Measurements from ENCODE around the gene DVL1.
A peak's percentile ranks its signal among the peaks of the same experiment; 100 is the strongest.

Gene DVL1

GRCh38 chr1:1295154-1295923 is 53.9 kb downstream of the DVL1 start:
- DNase-seq: no peak

GRCh38 chr1:1294250-1294890 is 54.8 kb downstream of the DVL1 start:
- no peak for DNase-seq

- no peak for DNase-seq
Observed at GRCh38 chr1:1293263-1294249, 55.7 kb downstream of the DVL1 start.

GRCh38 chr1:1292851-1293250 is 56.4 kb downstream of the DVL1 start:
- DNase-seq: no peak

GRCh38 chr1:1292442-1292779 is 56.8 kb downstream of the DVL1 start:
- no peak for DNase-seq

GRCh38 chr1:1291548-1292441 is 57.4 kb downstream of the DVL1 start:
- DNase-seq: peak; percentile 52

- DNase-seq: no peak
Observed at GRCh38 chr1:1291023-1291528, 58.1 kb downstream of the DVL1 start.

- peak; percentile 43 for DNase-seq
Observed at GRCh38 chr1:1290238-1290731, 58.9 kb downstream of the DVL1 start.

GRCh38 chr1:1287288-1288110 is 61.7 kb downstream of the DVL1 start:
- DNase-seq: no peak

GRCh38 chr1:1286313-1287261 is 62.6 kb downstream of the DVL1 start:
- no peak for DNase-seq

- no peak for DNase-seq
Observed at GRCh38 chr1:1285611-1286311, 63.5 kb downstream of the DVL1 start.
